CD8-positive, alpha-beta memory T cell (primary cell): ENCODE results near the gene EP400. TPM values are rescaled to one million over a fixed set of nuclear protein-coding genes. Genes with fewer than 3 reads are reported as not detected.
"Not testable (repeated sequence)": the region's sequence is repeated elsewhere in the genome, so short reads cannot be mapped to it uniquely, and the experiment has no call there.

Experiments
- CTCF ChIA-PET: fragments of 350-600 bp; sonication (Branson Sonifier 250); formaldehyde crosslinking; loops from one replicate; lab custom pipeline; 2021; ENCODE audit warnings: antibody characterized with exemption; lab: Charles Lee
- POLR2A ChIA-PET: fragments of 350-600 bp; sonication (Branson Sonifier 250); formaldehyde crosslinking; loops from one replicate; lab custom pipeline; 2021; ENCODE audit warnings: antibody characterized with exemption; lab: Charles Lee
- DNase-seq, 5 donors: peaks; one replicate each; pipeline versions ENCODE4 v3.0.0 to v3.0.0-alpha.2; 2020 to 2022; ENCODE audit warnings: mixed read lengths in 1 of 5
- H3K27ac ChIP-seq: one replicate; pipeline ENCODE4 v1.7.0; 2013; ENCODE audit warnings: low read depth, mild to moderate bottlenecking, low read length, moderate library complexity
- H3K27me3 ChIP-seq: 2 replicates; pipeline ENCODE4 v1.7.0; 2013; ENCODE audit warnings: low read length, mild to moderate bottlenecking; ENCODE audit not compliant: insufficient read depth, poor library complexity, severe bottlenecking
- H3K36me3 ChIP-seq: 2 replicates; pipeline ENCODE4 v1.7.0; 2013; ENCODE audit warnings: mild to moderate bottlenecking, low read length, moderate library complexity; ENCODE audit not compliant: insufficient read depth
- H3K4me1 ChIP-seq: 2 replicates; pipeline ENCODE4 v1.7.0; 2013; ENCODE audit warnings: mild to moderate bottlenecking, low read length, moderate library complexity; ENCODE audit not compliant: insufficient read depth
- H3K4me3 ChIP-seq: 2 replicates; pipeline ENCODE4 v1.7.0; 2013; ENCODE audit warnings: mild to moderate bottlenecking, low read length
- H3K9me3 ChIP-seq: 2 replicates; pipeline ENCODE4 v1.7.0; 2013; ENCODE audit warnings: mild to moderate bottlenecking, low read length
- H3K27ac Mint-ChIP-seq, 8 donors: one replicate each; pipeline ENCODE4 v1.8.0; 2020 to 2021; ENCODE audit warnings: mixed read lengths in 8 of 8, mild to moderate bottlenecking in 6 of 8, inconsistent platforms in 3 of 8, moderate library complexity in 3 of 8
- H3K27me3 Mint-ChIP-seq, 2 donors: one replicate each; pipeline ENCODE4 v1.8.0; 2020 to 2021; ENCODE audit warnings: mixed read lengths in 2 of 2, mild to moderate bottlenecking in 1 of 2, moderate library complexity in 1 of 2
- H3K36me3 Mint-ChIP-seq, 3 donors: one replicate each; pipeline ENCODE4 v1.8.0; 2020 to 2021; ENCODE audit warnings: mixed read lengths in 3 of 3, inconsistent platforms in 1 of 3, mild to moderate bottlenecking in 1 of 3
- H3K4me1 Mint-ChIP-seq, 3 donors: one replicate each; pipeline ENCODE4 v1.8.0; 2020 to 2021; ENCODE audit warnings: mixed read lengths in 3 of 3, inconsistent platforms in 1 of 3, mild to moderate bottlenecking in 1 of 3
- H3K4me3 Mint-ChIP-seq, 7 donors: one replicate each; pipeline ENCODE4 v1.8.0; 2020 to 2021; ENCODE audit warnings: mixed read lengths in 7 of 7, mild to moderate bottlenecking in 6 of 7, moderate library complexity in 4 of 7, inconsistent platforms in 2 of 7
- H3K9me3 Mint-ChIP-seq, 5 donors: one replicate each; pipeline ENCODE4 v1.8.0; 2020 to 2022; ENCODE audit warnings: mixed read lengths in 5 of 5, mild to moderate bottlenecking in 3 of 5, moderate library complexity in 2 of 5, inconsistent platforms in 1 of 5
- polyA plus RNA-seq: library from polyadenylated mRNA; unstranded; fragments of 300-500 nt; fragmentation: Illumina TruSeq; gene quantifications from one replicate; pipeline ENCODE4 v1.2.3, GENCODE V29; 2021
- total RNA-seq, 2 experiments: library from RNA; stranded (reverse); gene quantifications; one replicate each; pipeline ENCODE4 v1.2.3, GENCODE V29; 2021

Gene EP400
- total and polyA plus RNA-seq, 3 experiments from 2014 or later: 4.3 to 48.8 (median 47.9) TPM

DNA sequence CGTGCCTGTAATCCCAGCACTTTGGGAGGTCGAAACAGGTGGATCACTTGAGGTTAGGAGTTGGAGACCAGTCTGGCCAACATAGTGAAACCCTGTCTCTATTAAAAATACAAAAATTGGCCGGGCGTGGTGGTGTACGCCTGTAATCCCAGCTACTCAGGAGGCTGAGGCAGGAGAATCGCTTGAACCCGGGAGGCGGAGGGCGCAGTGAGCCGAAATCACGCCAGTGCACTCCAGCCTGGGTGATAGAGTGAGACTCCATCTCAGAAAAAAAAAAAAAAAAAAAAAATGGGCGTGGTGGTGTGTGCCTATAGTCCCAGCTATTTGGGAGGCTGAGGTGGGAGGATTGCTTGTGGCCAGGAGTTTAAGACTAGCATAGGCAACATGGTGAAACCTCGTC lies 4.7 kb downstream of the EP400 start:
- H3K9me3 Mint-ChIP-seq, DNase-seq, H3K4me3 ChIP-seq, H3K36me3 ChIP-seq, POLR2A ChIA-PET, H3K27me3 Mint-ChIP-seq, H3K4me3 Mint-ChIP-seq, H3K9me3 ChIP-seq, CTCF ChIA-PET, H3K27ac ChIP-seq, H3K27me3 ChIP-seq: not testable (repeated sequence)
- Mint-ChIP-seq H3K36me3 (peaks cover 0 to 26% (median 3%) of the 10 kb centered on the region in 3 donors), H3K4me1 (peaks cover 49 to 77% (median 67%) of the 10 kb centered on the region in 3 donors), H3K27ac (peak overlapping the region in 1 of 8 donors; percentile 59)
- peaks cover 43% of the 10 kb centered on the region for H3K4me1 ChIP-seq

DNA sequence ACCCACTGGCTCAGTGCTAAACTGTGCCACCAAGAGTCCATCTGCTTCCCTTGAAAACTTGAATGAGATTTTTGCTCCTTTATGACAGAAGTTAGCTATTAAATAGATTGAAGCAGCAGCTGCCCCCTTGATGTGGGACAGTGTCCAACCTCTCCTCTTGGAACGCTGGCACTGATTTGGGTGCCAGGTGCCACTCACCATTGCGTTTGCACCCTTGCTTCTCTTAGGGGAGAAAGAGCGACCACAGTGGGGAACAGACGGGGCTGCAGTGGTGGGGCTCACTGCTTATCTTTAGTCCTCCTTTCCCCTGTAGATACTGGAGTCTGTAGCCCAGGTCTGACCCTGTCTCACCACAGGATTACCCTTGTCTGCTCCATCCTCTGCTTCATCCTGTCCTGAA lies 9.4 kb downstream of the EP400 start:
- Mint-ChIP-seq H3K4me1 (peaks cover 57 to 77% (median 73%) of the 10 kb centered on the region in 3 donors), H3K36me3 (peaks cover 0 to 45% (median 7%) of the 10 kb centered on the region in 3 donors), H3K4me3 (peak overlapping the region in 1 of 7 donors; percentile 35), H3K27ac (peak overlapping the region in 6 of 8 donors; percentile 29 to 81 (median 66)), H3K27me3 (no peaks in the 10 kb centered on the region), H3K9me3 (no peaks in the 10 kb centered on the region)
- DNase-seq: no peak
- H3K4me1 ChIP-seq: peaks cover 34% of the 10 kb centered on the region
- ChIA-PET POLR2A (interaction anchor here (0.8 kb wide), 1 partner anchor 14 kb away, joined by 9 read pairs; no protein-coding TSS in a partner anchor), CTCF (no interaction called here)
- H3K36me3 ChIP-seq: peaks cover 7% of the 10 kb centered on the region
- no peak overlapping the region for H3K27ac ChIP-seq
- no peaks in the 10 kb centered on the region for H3K9me3 ChIP-seq
- H3K27me3 ChIP-seq: no peaks in the 10 kb centered on the region
- no peak overlapping the region for H3K4me3 ChIP-seq

DNA sequence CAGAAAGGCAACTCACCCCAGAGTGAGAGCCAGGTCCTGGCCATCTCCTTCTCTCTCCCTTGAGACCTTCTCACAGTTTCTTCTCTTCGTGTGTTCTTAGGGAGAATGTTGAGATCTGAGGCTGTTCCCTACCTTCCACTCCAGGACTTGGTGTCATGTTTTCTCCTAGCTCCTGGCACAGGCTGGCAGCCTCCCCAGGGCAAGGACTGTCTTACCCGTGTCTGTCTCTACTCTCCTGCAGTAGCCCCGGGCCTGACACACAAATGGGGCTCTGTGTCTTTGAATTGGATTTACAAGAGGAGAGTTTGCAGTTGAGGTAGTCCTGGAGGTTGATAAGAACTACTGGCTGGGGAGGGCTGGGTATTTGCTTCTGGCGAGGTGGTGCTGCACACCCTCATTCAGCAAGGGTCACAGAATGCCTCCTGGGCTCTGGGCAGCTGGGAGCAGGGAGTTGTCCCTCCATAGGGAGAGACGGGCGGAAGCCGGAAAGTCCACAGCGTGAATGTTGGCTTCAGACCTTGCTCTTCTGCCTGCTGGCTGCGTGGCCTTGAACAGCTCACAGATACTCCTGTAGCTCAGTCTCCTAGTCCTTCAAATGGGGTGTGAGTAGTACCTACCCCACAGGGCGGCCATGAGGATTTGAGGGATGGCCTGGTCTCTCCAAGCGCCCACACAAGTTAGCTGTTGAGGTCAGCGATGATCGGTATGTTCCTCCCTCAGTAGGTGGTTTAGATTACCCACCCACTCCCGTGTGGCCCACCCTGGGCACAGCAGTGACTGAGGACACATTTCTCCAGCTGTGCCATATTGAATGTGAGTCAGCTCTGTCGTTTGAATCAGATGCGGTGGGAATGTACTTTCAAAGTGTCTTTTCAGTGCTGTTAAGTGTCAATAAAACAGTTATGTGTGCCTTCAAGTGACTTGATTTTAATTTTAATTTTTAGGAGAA lies 10.2 kb downstream of the EP400 start:
- DNase-seq: no peak
- H3K9me3 Mint-ChIP-seq: no peaks in the 10 kb centered on the region
- Histone ChIP-seq H3K4me3 (no peak overlapping the region), H3K36me3 (peaks cover 7% of the 10 kb centered on the region), H3K27ac (no peak overlapping the region), H3K4me1 (peaks cover 38% of the 10 kb centered on the region), H3K9me3 (no peaks in the 10 kb centered on the region), H3K27me3 (no peaks in the 10 kb centered on the region)
- peak overlapping the region in 1 of 7 donors; percentile 35 for H3K4me3 Mint-ChIP-seq
- POLR2A ChIA-PET: interaction anchor here (0.8 kb wide), 1 partner anchor 13 kb away, joined by 9 read pairs; no protein-coding TSS in a partner anchor
- peaks cover 0 to 49% (median 7%) of the 10 kb centered on the region in 3 donors for H3K36me3 Mint-ChIP-seq
- CTCF ChIA-PET: no interaction called here
- H3K27ac Mint-ChIP-seq: peak overlapping the region in 7 of 8 donors; percentile 40 to 81 (median 65)
- peaks cover 60 to 78% (median 75%) of the 10 kb centered on the region in 3 donors for H3K4me1 Mint-ChIP-seq
- H3K27me3 Mint-ChIP-seq: no peaks in the 10 kb centered on the region

- CTCF ChIA-PET, H3K4me3 Mint-ChIP-seq, POLR2A ChIA-PET, H3K4me3 ChIP-seq, H3K27me3 ChIP-seq, H3K27me3 Mint-ChIP-seq, H3K9me3 ChIP-seq, DNase-seq, H3K9me3 Mint-ChIP-seq, H3K27ac ChIP-seq, H3K36me3 ChIP-seq: not testable (repeated sequence)
- H3K36me3 Mint-ChIP-seq: peaks cover 0 to 53% (median 7%) of the 10 kb centered on the region in 3 donors
- H3K4me1 Mint-ChIP-seq: peaks cover 64 to 79% (median 75%) of the 10 kb centered on the region in 3 donors
- peaks cover 40% of the 10 kb centered on the region for H3K4me1 ChIP-seq
- peak overlapping the region in 1 of 8 donors; percentile 35 for H3K27ac Mint-ChIP-seq
These were observed 11.0 kb downstream of the EP400 start for GRCh38 chr12:131960590-131961325.

- H3K27ac ChIP-seq, H3K27me3 ChIP-seq, H3K27me3 Mint-ChIP-seq, H3K27ac Mint-ChIP-seq, H3K9me3 Mint-ChIP-seq, H3K36me3 ChIP-seq, CTCF ChIA-PET, DNase-seq, H3K9me3 ChIP-seq, H3K4me3 Mint-ChIP-seq, POLR2A ChIA-PET, H3K4me3 ChIP-seq: not testable (repeated sequence)
- peaks cover 58 to 75% (median 69%) of the 10 kb centered on the region in 3 donors for H3K4me1 Mint-ChIP-seq
- peaks cover 40% of the 10 kb centered on the region for H3K4me1 ChIP-seq
- H3K36me3 Mint-ChIP-seq: peaks cover 0 to 50% (median 4%) of the 10 kb centered on the region in 3 donors
These were observed 11.6 kb downstream of the EP400 start for GRCh38 chr12:131961328-131961727.

GRCh38 chr12:131962069-131962468 lies 12.3 kb downstream of the EP400 start:
- no peak overlapping the region for H3K27ac ChIP-seq

DNA sequence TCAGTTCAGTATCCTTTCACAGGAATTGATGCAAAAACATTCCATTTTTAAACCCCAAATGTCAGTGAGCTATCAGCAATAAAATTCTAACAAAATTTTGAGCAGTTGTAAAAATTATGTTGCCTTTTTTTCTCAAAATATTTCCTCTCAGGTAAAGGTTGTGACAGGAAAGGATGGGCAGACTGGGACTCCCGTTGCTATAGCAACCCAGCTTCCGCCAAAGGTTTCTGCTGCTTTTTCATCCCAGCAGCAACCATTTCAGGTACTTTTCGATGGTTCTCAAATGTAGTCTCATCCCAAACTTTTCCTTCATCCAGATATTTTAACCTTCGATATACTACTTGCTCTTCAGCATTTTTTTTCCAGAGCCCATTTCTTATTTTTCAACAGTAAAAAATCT lies 13.6 kb downstream of the EP400 start:
- DNase-seq: peak in 1 of 5 donors; percentile 51
- H3K27me3 Mint-ChIP-seq: no peaks in the 10 kb centered on the region
- Histone ChIP-seq H3K9me3 (no peaks in the 10 kb centered on the region), H3K27me3 (no peaks in the 10 kb centered on the region), H3K36me3 (peaks cover 7% of the 10 kb centered on the region), H3K27ac (no peak overlapping the region), H3K4me1 (peaks cover 32% of the 10 kb centered on the region), H3K4me3 (no peak overlapping the region)
- CTCF ChIA-PET: no interaction called here
- H3K4me1 Mint-ChIP-seq: peaks cover 57 to 69% (median 67%) of the 10 kb centered on the region in 3 donors
- no peaks in the 10 kb centered on the region for H3K9me3 Mint-ChIP-seq
- H3K27ac Mint-ChIP-seq: peak overlapping the region; percentile 0 to 80 (median 60)
- POLR2A ChIA-PET: interaction anchor here (1.3 kb wide), 1 partner anchor 14 kb away, joined by 3 read pairs; the partner anchor contains the start of gene EP400
- peaks cover 0 to 52% (median 8%) of the 10 kb centered on the region in 3 donors for H3K36me3 Mint-ChIP-seq
- peak overlapping the region in 2 of 7 donors; percentile 0 to 84 for H3K4me3 Mint-ChIP-seq

More at GRCh38 chr12:131962069-131962468, 12.3 kb downstream of the EP400 start:
- Mint-ChIP-seq H3K9me3 (no peaks in the 10 kb centered on the region), H3K4me3 (peak overlapping the region in 1 of 7 donors; percentile 26), H3K27me3 (no peaks in the 10 kb centered on the region), H3K4me1 (peaks cover 54 to 69% (median 65%) of the 10 kb centered on the region in 3 donors), H3K36me3 (peaks cover 0 to 50% (median 4%) of the 10 kb centered on the region in 3 donors), H3K27ac (peak overlapping the region in 5 of 8 donors; percentile 33 to 94 (median 66))
- H3K4me1 ChIP-seq: peaks cover 40% of the 10 kb centered on the region
- no peak for DNase-seq
- H3K9me3 ChIP-seq: no peaks in the 10 kb centered on the region
- H3K36me3 ChIP-seq: peaks cover 7% of the 10 kb centered on the region
- ChIA-PET CTCF (interaction anchor here (1.4 kb wide), 1 partner anchor 12 kb away, joined by 4 read pairs; the partner anchor contains the start of gene EP400), POLR2A (no interaction called here)
- H3K27me3 ChIP-seq: no peaks in the 10 kb centered on the region
- no peak overlapping the region for H3K4me3 ChIP-seq
